Heart left ventricle (tissue), 16 donors: ENCODE measurements around the gene SPO11. TPM values are rescaled to one million over a fixed set of nuclear protein-coding genes. Genes with fewer than 3 reads are reported as not detected.

ENCODE experiments used
- ATAC-seq, 4 donors: fragments of 200-7000 bp; cut with Tn5 transposase; one replicate each; pipeline ENCODE4 v1.9.1; 2020 to 2022; ENCODE audit warnings: moderate library complexity in 4 of 4, mild to moderate bottlenecking in 3 of 4, moderate number of reproducible peaks in 1 of 4
- DNase-seq, 5 donors: peaks; one replicate each; pipeline ENCODE4 v3.0.0-alpha.2; 2020
- H3K27ac ChIP-seq, 12 donors: fragments of 200-600 bp; sonication (generic) in 4 of 12; one replicate each; pipeline versions ENCODE4 v1.5.0 to v1.8.0; 2016 to 2022; ENCODE audit warnings: mild to moderate bottlenecking in 2 of 12
- H3K27me3 ChIP-seq, 9 donors: fragments of 200-600 bp; sonication (generic) in 2 of 9; one replicate each; pipeline versions ENCODE4 v1.5.1 to v1.8.0; 2016 to 2022; ENCODE audit warnings: mild to moderate bottlenecking in 3 of 9
- H3K36me3 ChIP-seq, 9 donors: fragments of 200-600 bp; sonication (generic) in 2 of 9; one replicate each; pipeline versions ENCODE4 v1.5.0 to v1.8.0; 2018 to 2022; ENCODE audit warnings: mild to moderate bottlenecking in 2 of 9
- H3K4me1 ChIP-seq, 12 donors: fragments of 200-600 bp; sonication (generic) in 4 of 12; one replicate each; pipeline versions ENCODE4 v1.5.0 to v1.8.0; 2016 to 2022; ENCODE audit warnings: mild to moderate bottlenecking in 3 of 12
- H3K4me3 ChIP-seq, 12 donors: fragments of 200-600 bp; sonication (generic) in 4 of 12; one replicate each; pipeline versions ENCODE4 v1.5.0 to v1.8.0; 2017 to 2022; ENCODE audit warnings: mild to moderate bottlenecking in 9 of 12, moderate library complexity in 4 of 12
- H3K9me3 ChIP-seq, 12 donors: fragments of 200-600 bp; sonication (generic) in 4 of 12; one replicate each; pipeline versions ENCODE4 v1.5.0 to v1.8.0; 2016 to 2022; ENCODE audit warnings: mild to moderate bottlenecking in 1 of 12
- POLR2A ChIP-seq, 2 donors: fragments of 450-650 bp; IDR thresholded peaks; one replicate each; pipeline ENCODE4 v1.6.1; 2017; ENCODE audit warnings: antibody characterized with exemption in 2 of 2, mild to moderate bottlenecking in 2 of 2, moderate library complexity in 2 of 2
- WGBS, 4 donors: extraction: QIAGEN DNeasy Blood & Tissue Kit in 2 of 4; methylation state at CpG; one replicate each; pipeline versions ENCODE4 v1.1.5 to v1.1.7; 2013 to 2018; 5-methylcytosine and 5-hydroxymethylcytosine counted together
- intact Hi-C, 10 donors: fragments of 100-400 bp; cut with DNase I; formaldehyde crosslinking; loops; one replicate each; pipeline versions ENCODE4 v1.11.1 to v1.14.2; 2022
- polyA plus RNA-seq, 2 donors: library from polyadenylated mRNA; stranded (reverse); fragments of 200-250 nt; gene quantifications; one replicate each; pipeline ENCODE4 v1.2.3, GENCODE V29; 2013
- total RNA-seq, 9 donors: library from RNA; depleted of rRNA in 2 of 9; stranded (reverse); fragments of >200 nt in 2 of 9; fragmentation: NEBNext Ultra II Directional in 3 of 9; extraction: Animal tissue kit (Norgen Biotek cat#: 25700) in 3 of 9; gene quantifications; one replicate each; pipeline versions ENCODE4 v1.1.0 to v1.2.4, GENCODE V29; 2016 to 2023
- TF ChIP-seq, protein P1 (sequence below), 12 donors: fragments of 200-600 bp; sonication (generic) in 4 of 12; IDR thresholded peaks; one replicate each; pipeline versions ENCODE4 v1.5.0 to v1.8.0; 2018 to 2022; ENCODE audit warnings: antibody characterized with exemption in 12 of 12, mild to moderate bottlenecking in 5 of 12
- donor health status: ischemic (EF 13 %, LVEDD 7.1; RV severe dilation, severe dysfunction).
- donor health status: healthy with polysubstance abuse.
- donor health status: DM: no; HTN: yes; CAD: no.
- donor health status: DM: no; HTN: no; CAD: no.
- donor health status: ischemic (EF 25% LVEDD 6.9; RV normal size, moderate dysfunction).
- donor health status: ischemic (EF 25% LVEDD 5.7; RV mildly dilated, moderate dysfunction).
- donor health status: healthy.
- donor health status: DM: yes; HTN: yes; CAD: no.
- donor health status: ischemic (EF 35%, LVEDD 5.7; RV mildly dilated, moderate dysfunction).
- donor health status: nonischemic (EF 11% LVEDD 7.7; RV severe dilation, severe dysfunction).
- donor health status: DM: yes; HTN: yes; CAD: no.
- donor health status: PGD.
- donor health status: ischemic (EF 29% LVEDD 5.4; RV normal size, mild dysfunction).
- donor health status: nonischemic (EF 23%, LVEDD 6.1; RV moderate dilation, normal function).

SPO11 gene
- total and polyA plus RNA-seq, 11 donors, result not detected

DNA sequence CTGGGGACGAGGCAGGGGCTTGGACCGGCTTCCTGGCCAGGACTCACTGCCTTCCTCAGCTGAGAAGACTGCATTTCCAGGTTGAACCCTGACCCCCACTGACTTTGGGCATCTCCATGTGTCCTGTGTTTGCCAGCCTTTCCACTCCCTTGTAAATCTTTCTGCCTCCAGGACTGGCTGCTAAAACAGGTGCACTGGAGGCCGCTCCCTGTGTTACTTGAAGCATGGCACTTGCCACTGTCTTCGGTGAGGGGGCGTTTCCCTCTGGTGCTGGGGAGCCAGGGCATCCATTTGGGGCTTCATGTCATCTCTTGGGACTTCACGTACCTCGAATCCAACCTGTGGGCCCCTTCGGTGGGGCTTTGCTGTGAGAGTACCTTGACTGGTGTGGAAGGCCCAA is 54.9 kb downstream of the SPO11 start:
- intact Hi-C loops, result loop anchor here in 6 of 10 donors (5.0 to 10.0 kb wide), 4 partner anchors 208 to 830 kb away; no protein-coding TSS in a partner anchor
- no peak for ATAC-seq

DNA sequence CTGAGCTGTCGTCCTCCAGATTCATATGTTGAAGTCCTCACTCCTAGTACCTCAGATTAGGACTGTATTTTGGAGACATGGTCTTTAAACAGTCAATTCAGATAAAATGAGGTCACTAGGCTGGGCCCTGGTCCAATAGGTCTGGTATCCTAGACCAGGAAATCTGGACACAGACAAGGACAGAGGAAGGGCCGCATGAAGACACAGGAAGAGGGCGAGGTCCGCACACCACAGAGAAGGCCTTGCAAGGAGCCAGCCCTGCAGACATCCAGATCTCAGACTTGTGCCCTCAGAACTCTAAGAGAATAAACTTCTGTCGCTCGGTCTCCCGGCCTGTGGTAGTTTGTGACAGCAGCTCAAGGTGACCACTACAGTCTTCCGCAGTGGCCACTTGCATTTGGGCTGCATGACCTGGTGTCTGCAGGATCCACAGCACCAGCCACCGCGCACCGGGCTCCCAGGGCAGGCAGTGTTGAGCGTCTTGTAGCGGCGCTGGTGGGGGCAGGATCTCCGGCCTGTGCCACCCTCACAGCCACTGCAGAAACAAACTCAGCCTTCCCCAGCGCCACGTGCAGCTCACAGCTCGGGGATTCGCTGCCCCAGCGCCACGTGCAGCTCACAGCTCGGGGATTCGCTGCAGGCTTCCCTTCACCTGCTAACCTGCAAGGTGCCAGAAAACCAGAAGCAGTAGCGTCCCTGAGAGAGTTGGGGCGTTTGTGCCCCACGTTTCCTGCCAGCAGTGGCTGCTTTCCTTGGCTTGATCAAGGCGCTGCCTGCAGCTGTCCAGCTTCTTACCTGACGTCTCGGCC is 55.6 kb downstream of the SPO11 start:
- no peak overlapping the region for H3K4me3 ChIP-seq
- no peak for TF ChIP-seq POLR2A (IDR thresholded peaks at IDR 0.05)
- TF ChIP-seq, protein P1, sequence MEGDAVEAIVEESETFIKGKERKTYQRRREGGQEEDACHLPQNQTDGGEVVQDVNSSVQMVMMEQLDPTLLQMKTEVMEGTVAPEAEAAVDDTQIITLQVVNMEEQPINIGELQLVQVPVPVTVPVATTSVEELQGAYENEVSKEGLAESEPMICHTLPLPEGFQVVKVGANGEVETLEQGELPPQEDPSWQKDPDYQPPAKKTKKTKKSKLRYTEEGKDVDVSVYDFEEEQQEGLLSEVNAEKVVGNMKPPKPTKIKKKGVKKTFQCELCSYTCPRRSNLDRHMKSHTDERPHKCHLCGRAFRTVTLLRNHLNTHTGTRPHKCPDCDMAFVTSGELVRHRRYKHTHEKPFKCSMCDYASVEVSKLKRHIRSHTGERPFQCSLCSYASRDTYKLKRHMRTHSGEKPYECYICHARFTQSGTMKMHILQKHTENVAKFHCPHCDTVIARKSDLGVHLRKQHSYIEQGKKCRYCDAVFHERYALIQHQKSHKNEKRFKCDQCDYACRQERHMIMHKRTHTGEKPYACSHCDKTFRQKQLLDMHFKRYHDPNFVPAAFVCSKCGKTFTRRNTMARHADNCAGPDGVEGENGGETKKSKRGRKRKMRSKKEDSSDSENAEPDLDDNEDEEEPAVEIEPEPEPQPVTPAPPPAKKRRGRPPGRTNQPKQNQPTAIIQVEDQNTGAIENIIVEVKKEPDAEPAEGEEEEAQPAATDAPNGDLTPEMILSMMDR (IDR thresholded peaks at IDR 0.05), result no peak
- H3K9me3 ChIP-seq, result peaks cover 0 to 5% (median 0%) of the 10 kb centered on the region in 12 donors
- peak; percentile 10 to 53 (median 16) for ATAC-seq
- WGBS, 4 donors, result 63 to 79% (median 67%) methylated on average over 29 of the region's 29 CpGs
- peaks cover 0 to 16% (median 11%) of the 10 kb centered on the region in 9 donors for H3K36me3 ChIP-seq
- intact Hi-C loops, result loop anchor here in 6 of 10 donors (5.0 to 10.0 kb wide), 4 partner anchors 207 to 830 kb away; no protein-coding TSS in a partner anchor
- peaks cover 0 to 31% (median 21%) of the 10 kb centered on the region in 12 donors for H3K4me1 ChIP-seq
- H3K27ac ChIP-seq, result peak overlapping the region in 7 of 12 donors; percentile 13 to 67 (median 34)
- no peaks in the 10 kb centered on the region for H3K27me3 ChIP-seq
- peak in 3 of 5 donors; percentile 51 to 65 (median 51) for DNase-seq

More for the DNA sequence above, 54.9 kb downstream of the SPO11 start:
- H3K27ac ChIP-seq, result peak overlapping the region in 5 of 12 donors; percentile 3 to 34 (median 17)
- TF ChIP-seq POLR2A (IDR thresholded peaks at IDR 0.05), result no peak
- TF ChIP-seq, protein P1 (IDR thresholded peaks at IDR 0.05), result no peak
- DNase-seq, result peak in 1 of 5 donors; percentile 42
- H3K36me3 ChIP-seq, result peaks cover 0 to 23% (median 12%) of the 10 kb centered on the region in 9 donors
- H3K27me3 ChIP-seq, result no peaks in the 10 kb centered on the region
- peaks cover 0 to 24% (median 14%) of the 10 kb centered on the region in 12 donors for H3K4me1 ChIP-seq
- 86 to 88% (median 86%) methylated on average over 8 of the region's 8 CpGs for WGBS, 4 donors
- H3K9me3 ChIP-seq, result peaks cover 0 to 5% (median 0%) of the 10 kb centered on the region in 12 donors
- no peak overlapping the region for H3K4me3 ChIP-seq

DNA sequence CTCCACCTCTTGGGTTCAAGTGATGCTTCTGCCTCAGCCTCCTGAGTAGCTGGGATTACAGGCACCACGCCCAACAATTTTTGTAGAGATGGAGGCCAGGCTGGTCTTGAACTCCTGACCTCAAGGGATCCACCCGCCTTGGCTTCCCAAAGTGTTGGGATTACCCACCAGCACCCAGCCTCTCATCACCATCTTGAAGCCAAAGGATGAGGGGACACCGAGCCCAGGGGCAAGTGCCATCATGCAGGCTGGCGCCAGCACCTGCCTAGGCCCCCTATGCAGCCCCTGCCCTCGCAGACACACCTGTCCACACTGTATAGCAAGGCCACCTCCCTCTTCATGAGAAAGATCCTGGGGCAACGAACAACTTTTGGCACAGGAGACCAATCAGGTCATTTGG is 56.3 kb downstream of the SPO11 start:
- H3K27me3 ChIP-seq, result no peaks in the 10 kb centered on the region
- peaks cover 0 to 5% (median 0%) of the 10 kb centered on the region in 12 donors for H3K9me3 ChIP-seq
- intact Hi-C loops, result loop anchor here in 6 of 10 donors (10.0 kb wide), 3 partner anchors 209 to 829 kb away; no protein-coding TSS in a partner anchor
- peak in 1 of 5 donors; percentile 44 for DNase-seq
- no peak overlapping the region for H3K4me3 ChIP-seq
- no peak for ATAC-seq
- TF ChIP-seq, protein P1 (IDR thresholded peaks at IDR 0.05), result no peak
- TF ChIP-seq POLR2A (IDR thresholded peaks at IDR 0.05), result no peak
- peaks cover 0 to 12% (median 3%) of the 10 kb centered on the region in 9 donors for H3K36me3 ChIP-seq
- no peak overlapping the region for H3K27ac ChIP-seq
- peaks cover 0 to 38% (median 26%) of the 10 kb centered on the region in 12 donors for H3K4me1 ChIP-seq
- 93 to 100% (median 98%) methylated on average over 4 to 6 of the region's 6 CpGs for WGBS, 4 donors

DNA sequence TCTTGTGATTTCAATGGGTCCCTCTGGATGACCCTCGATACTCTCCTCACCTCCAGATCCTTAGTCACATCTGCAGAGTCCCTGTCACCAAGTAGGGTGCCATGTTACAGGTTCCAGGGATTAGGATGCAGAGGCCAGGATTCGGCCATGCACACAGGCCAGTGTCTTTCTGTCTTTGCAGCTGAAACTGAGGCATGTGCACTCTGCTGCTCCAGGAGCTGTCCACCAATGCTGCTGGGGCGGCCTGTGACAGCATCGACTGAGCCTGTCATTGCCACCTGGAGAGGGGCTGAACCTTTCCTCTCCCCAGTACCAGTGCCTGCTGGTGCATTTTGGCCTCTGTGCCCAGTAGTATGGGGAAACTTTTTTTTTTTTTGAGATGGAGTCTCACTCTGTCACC is 57.2 kb downstream of the SPO11 start:
- ATAC-seq, result no peak
- H3K36me3 ChIP-seq, result peaks cover 0 to 12% (median 0%) of the 10 kb centered on the region in 9 donors
- intact Hi-C loops, result loop anchor here in 6 of 10 donors (10.0 kb wide), 3 partner anchors 208 to 828 kb away; no protein-coding TSS in a partner anchor
- H3K4me1 ChIP-seq, result peaks cover 0 to 42% (median 26%) of the 10 kb centered on the region in 12 donors
- H3K4me3 ChIP-seq, result no peak overlapping the region
- WGBS, 4 donors, result 93 to 96% (median 96%) methylated on average over 4 of the region's 4 CpGs
- TF ChIP-seq, protein P1 (IDR thresholded peaks at IDR 0.05), result no peak
- TF ChIP-seq POLR2A (IDR thresholded peaks at IDR 0.05), result no peak
- H3K27me3 ChIP-seq, result no peaks in the 10 kb centered on the region
- peaks cover 0 to 5% (median 0%) of the 10 kb centered on the region in 12 donors for H3K9me3 ChIP-seq
- DNase-seq, result peak in 1 of 5 donors; percentile 18
- H3K27ac ChIP-seq, result no peak overlapping the region
